ENCODE results near the gene CACTIN. TPM values are rescaled to one million over a fixed set of nuclear protein-coding genes. Genes with fewer than 3 reads are reported as not detected.

Gene CACTIN
- total RNA-seq, 1 experiment from 2014 or later: 36.3 TPM

DNA sequence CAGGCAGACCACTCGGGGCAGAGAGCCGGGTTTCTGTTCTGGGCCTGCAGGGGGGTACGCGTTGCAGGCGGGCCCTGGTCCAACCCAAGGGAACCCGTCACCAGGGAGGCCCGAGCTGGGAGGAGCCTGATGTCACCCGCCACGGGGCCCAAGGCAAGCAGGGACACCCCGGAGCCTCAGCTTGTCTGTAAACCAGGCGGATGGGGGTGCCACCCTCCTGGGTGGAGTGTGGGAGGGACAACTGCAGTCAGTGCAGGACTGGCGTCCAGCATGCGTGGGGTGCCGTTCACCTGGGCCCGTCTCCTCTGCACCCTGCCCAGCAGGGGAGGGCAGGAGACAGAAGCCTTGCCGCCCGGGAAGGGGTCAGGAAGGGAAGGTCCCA lies 7.0 kb downstream of the CACTIN start:
- H3K9me3 ChIP-seq (ENCODE audit: low read depth, low read length, poor library complexity, severe bottlenecking): no peaks in the 10 kb centered on the region
- no peak for DNase-seq (ENCODE audit: low spot score)
- BruUV-seq (replicated peaks): no TSS peak
- no peak overlapping the region for H3K4me3 ChIP-seq (ENCODE audit: low read depth, low read length, poor library complexity, severe bottlenecking)
- no peaks in the 10 kb centered on the region for H3K4me1 ChIP-seq (ENCODE audit: insufficient read depth, low read length, poor library complexity, severe bottlenecking)
- no peak for TF ChIP-seq EZH2 (IDR thresholded peaks at IDR 0.05; ENCODE audit: borderline replicate concordance, low read depth, low read length, poor library complexity, severe bottlenecking)
- TF ChIP-seq, protein P1, sequence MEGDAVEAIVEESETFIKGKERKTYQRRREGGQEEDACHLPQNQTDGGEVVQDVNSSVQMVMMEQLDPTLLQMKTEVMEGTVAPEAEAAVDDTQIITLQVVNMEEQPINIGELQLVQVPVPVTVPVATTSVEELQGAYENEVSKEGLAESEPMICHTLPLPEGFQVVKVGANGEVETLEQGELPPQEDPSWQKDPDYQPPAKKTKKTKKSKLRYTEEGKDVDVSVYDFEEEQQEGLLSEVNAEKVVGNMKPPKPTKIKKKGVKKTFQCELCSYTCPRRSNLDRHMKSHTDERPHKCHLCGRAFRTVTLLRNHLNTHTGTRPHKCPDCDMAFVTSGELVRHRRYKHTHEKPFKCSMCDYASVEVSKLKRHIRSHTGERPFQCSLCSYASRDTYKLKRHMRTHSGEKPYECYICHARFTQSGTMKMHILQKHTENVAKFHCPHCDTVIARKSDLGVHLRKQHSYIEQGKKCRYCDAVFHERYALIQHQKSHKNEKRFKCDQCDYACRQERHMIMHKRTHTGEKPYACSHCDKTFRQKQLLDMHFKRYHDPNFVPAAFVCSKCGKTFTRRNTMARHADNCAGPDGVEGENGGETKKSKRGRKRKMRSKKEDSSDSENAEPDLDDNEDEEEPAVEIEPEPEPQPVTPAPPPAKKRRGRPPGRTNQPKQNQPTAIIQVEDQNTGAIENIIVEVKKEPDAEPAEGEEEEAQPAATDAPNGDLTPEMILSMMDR (conservative IDR thresholded peaks at IDR 0.05; ENCODE audit: low read depth, low read length): no peak
- H3K27ac ChIP-seq (ENCODE audit: low read depth, low read length, poor library complexity, severe bottlenecking): no peak overlapping the region
- ChIA-PET POLR2A (ENCODE audit: low non-redundant PET) (no interaction called here), CTCF (no interaction called here)
- intact Hi-C loops (cut with micrococcal nuclease; ENCODE audit: unreplicated experiment): loop anchor here (2.0 to 5.0 kb wide), 2 partner anchors 33 to 292 kb away; no protein-coding TSS in a partner anchor
- peaks cover 2% of the 10 kb centered on the region for H3K36me3 ChIP-seq (ENCODE audit: insufficient read depth, low read length, poor library complexity, severe bottlenecking)
- H3K27me3 ChIP-seq (replicated peaks; ENCODE audit: insufficient read depth, low read depth, low read length, poor library complexity): no peaks in the 10 kb centered on the region

DNA sequence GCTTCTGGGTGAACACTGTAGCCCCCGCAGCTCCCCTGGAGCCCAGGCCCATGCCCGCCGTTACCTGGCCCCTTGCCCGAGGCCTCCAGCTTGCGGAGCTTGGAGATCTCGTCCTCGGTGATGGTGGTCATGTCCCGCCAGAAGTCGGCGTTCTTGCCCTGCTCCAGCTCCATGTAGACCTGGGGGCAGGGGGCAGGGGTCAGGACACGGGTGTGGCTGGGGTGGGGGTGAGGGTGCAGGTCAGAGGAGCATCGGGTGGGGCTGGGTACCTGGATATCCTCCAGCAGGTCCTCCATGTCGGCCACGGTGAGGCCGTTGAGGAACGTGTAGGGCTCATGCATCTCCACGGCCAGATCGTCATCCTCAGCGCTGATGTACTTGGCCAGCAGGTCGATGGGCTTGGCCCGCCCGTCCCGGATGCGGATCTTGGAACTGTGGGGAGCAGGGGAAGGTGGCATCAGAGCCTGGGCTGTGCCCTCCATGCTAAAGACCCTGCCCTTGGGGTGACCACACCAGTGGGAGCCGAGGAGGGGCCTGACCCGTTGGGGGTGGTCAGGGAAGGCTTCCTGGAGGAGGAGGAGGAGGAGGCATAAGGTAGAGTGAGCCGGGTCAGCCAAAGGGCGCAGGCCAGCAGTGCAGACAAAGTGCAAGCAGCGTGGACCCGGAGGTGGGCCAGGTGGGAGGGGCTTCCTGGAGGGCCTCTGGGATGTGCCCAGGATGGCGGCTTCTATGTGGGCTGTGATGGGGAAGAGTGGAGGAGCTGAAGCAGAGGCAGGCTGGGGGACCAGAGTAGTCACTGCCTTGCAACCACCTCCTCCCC lies 7.6 kb downstream of the CACTIN start:
- no peaks in the 10 kb centered on the region for H3K4me1 ChIP-seq (ENCODE audit: insufficient read depth, low read length, poor library complexity, severe bottlenecking)
- CTCF ChIA-PET: no interaction called here
- no peaks in the 10 kb centered on the region for H3K27me3 ChIP-seq (replicated peaks; ENCODE audit: insufficient read depth, low read depth, low read length, poor library complexity)
- TF ChIP-seq, protein P1 (conservative IDR thresholded peaks at IDR 0.05; ENCODE audit: low read depth, low read length): peak; percentile 15; the same call in 1 of the 2 replicates
- no peak for TF ChIP-seq EZH2 (IDR thresholded peaks at IDR 0.05; ENCODE audit: borderline replicate concordance, low read depth, low read length, poor library complexity, severe bottlenecking)
- intact Hi-C loops (cut with micrococcal nuclease; ENCODE audit: unreplicated experiment): loop anchor here (2.0 to 5.0 kb wide), 2 partner anchors 32 to 292 kb away; no protein-coding TSS in a partner anchor
- BruUV-seq (replicated peaks): no TSS peak
- peaks cover 2% of the 10 kb centered on the region for H3K36me3 ChIP-seq (ENCODE audit: insufficient read depth, low read length, poor library complexity, severe bottlenecking)
- no peak overlapping the region for H3K4me3 ChIP-seq (ENCODE audit: low read depth, low read length, poor library complexity, severe bottlenecking)
- POLR2A ChIA-PET (ENCODE audit: low non-redundant PET): no interaction called here
- no peak overlapping the region for H3K27ac ChIP-seq (ENCODE audit: low read depth, low read length, poor library complexity, severe bottlenecking)
- no peak for DNase-seq (ENCODE audit: low spot score)
- H3K9me3 ChIP-seq (ENCODE audit: low read depth, low read length, poor library complexity, severe bottlenecking): no peaks in the 10 kb centered on the region

- intact Hi-C loops (cut with micrococcal nuclease; ENCODE audit: unreplicated experiment): loop anchor here (2.0 to 5.0 kb wide), 2 partner anchors 31 to 291 kb away; no protein-coding TSS in a partner anchor
- no peaks in the 10 kb centered on the region for H3K4me1 ChIP-seq (ENCODE audit: insufficient read depth, low read length, poor library complexity, severe bottlenecking)
- no peaks in the 10 kb centered on the region for H3K27me3 ChIP-seq (replicated peaks; ENCODE audit: insufficient read depth, low read depth, low read length, poor library complexity)
- H3K36me3 ChIP-seq (ENCODE audit: insufficient read depth, low read length, poor library complexity, severe bottlenecking): peaks cover 2% of the 10 kb centered on the region
- TF ChIP-seq EZH2 (IDR thresholded peaks at IDR 0.05; ENCODE audit: borderline replicate concordance, low read depth, low read length, poor library complexity, severe bottlenecking): no peak
- TF ChIP-seq, protein P1 (conservative IDR thresholded peaks at IDR 0.05; ENCODE audit: low read depth, low read length): peak; percentile 95
- CTCF ChIA-PET: no interaction called here
- no TSS peak for BruUV-seq (replicated peaks)
- DNase-seq (ENCODE audit: low spot score): peak; percentile 66
- POLR2A ChIA-PET (ENCODE audit: low non-redundant PET): no interaction called here
- H3K27ac ChIP-seq (ENCODE audit: low read depth, low read length, poor library complexity, severe bottlenecking): no peak overlapping the region
- H3K9me3 ChIP-seq (ENCODE audit: low read depth, low read length, poor library complexity, severe bottlenecking): no peaks in the 10 kb centered on the region
- no peak overlapping the region for H3K4me3 ChIP-seq (ENCODE audit: low read depth, low read length, poor library complexity, severe bottlenecking)
Measured at GRCh38 chr19:3618144-3618810, 8.3 kb downstream of the CACTIN start.

Measured in A673 (cell line).